AG04449 (cell line): ENCODE data around the gene EIF4G1.

ENCODE experiments used
- CTCF ChIA-PET: fragments of 350-600 bp; formaldehyde crosslinking; extraction: SDS; loops from one replicate; lab custom pipeline; 2021; ENCODE audit warnings: antibody characterized with exemption; lab: Yijun Ruan, JAX
- POLR2A ChIA-PET: fragments of 400-600, 350-600 bp; formaldehyde crosslinking; extraction: SDS; loops from one replicate; lab custom pipeline; 2020; ENCODE audit warnings: antibody characterized with exemption, inconsistent platforms; lab: Yijun Ruan, JAX
- DNase-seq: peaks from one replicate; pipeline ENCODE4 v3.0.0-alpha.2; 2010; ENCODE audit warnings: low read depth, low spot score
- H3K4me3 ChIP-seq: 2 replicates; pipeline ENCODE4 v1.5.1; 2011; ENCODE audit warnings: low read depth, mild to moderate bottlenecking, control low read depth, low read length
- CTCF ChIP-seq: IDR thresholded peaks from one replicate; pipeline ENCODE4 v1.5.1; 2011; ENCODE audit warnings: mild to moderate bottlenecking, moderate library complexity, low read length, control low read depth, inconsistent platforms; ENCODE audit not compliant: insufficient read depth; ENCODE audit errors: missing control alignments

The EIF4G1 gene

GRCh38 chr3:184349563-184350470 lies 35.4 kb downstream of the EIF4G1 start:
- no peak for DNase-seq
- H3K4me3 ChIP-seq = no peak overlapping the region
- POLR2A ChIA-PET = no interaction called here
- TF ChIP-seq CTCF = no peak
- CTCF ChIA-PET = interaction anchor here (1.6 to 2.6 kb wide), 5 partner anchors 10 to 194 kb away, joined by 3 to 20 read pairs (median 5); no protein-coding TSS in a partner anchor

DNA sequence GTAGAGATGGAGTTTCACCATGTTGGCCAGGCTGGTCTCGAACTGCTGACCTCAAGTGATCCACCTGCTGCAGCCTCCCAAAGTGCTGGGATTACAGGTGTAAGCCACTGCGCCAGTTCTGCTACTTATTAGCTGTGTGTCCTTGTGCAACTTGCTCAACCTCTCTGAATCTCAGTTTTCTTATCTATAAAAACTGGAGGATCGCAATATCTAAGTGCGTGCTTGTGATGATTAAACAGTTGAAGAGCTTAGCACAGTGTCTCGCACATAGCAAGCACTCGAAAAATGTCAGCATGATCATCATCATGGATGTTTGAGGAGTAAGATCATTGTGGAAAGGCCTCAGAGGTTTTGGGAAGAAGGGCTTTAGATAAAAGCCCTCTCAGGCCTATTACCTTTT lies 36.2 kb downstream of the EIF4G1 start:
- ChIA-PET POLR2A (no interaction called here), CTCF (interaction anchor here (1.0 to 3.1 kb wide), 5 partner anchors 10 to 191 kb away, joined by 3 to 18 read pairs (median 5); partner anchors contain the start of genes CLCN2, FAM131A and POLR2H)
- H3K4me3 ChIP-seq = no peak overlapping the region
- TF ChIP-seq CTCF = no peak
- DNase-seq = no peak

- no peak for DNase-seq
- no peak overlapping the region for H3K4me3 ChIP-seq
- CTCF ChIA-PET = interaction anchor here (0.7 to 3.1 kb wide), 7 partner anchors 9 to 190 kb away, joined by 3 to 18 read pairs (median 4); partner anchors contain the start of genes CLCN2, FAM131A and POLR2H
- TF ChIP-seq CTCF = no peak
- POLR2A ChIA-PET = interaction anchor here (1.9 kb wide), 1 partner anchor 11 kb away, joined by 5 read pairs; no protein-coding TSS in a partner anchor
Measured at GRCh38 chr3:184351511-184352148, 37.2 kb downstream of the EIF4G1 start.

- no peak for TF ChIP-seq CTCF
- no peak overlapping the region for H3K4me3 ChIP-seq
- CTCF ChIA-PET = interaction anchor here (0.7 to 4.5 kb wide), 11 partner anchors 9 to 191 kb away, joined by 3 to 46 read pairs (median 5); partner anchors contain the start of genes CLCN2, FAM131A and POLR2H
- POLR2A ChIA-PET = interaction anchor here (1.9 kb wide), 1 partner anchor 10 kb away, joined by 5 read pairs; no protein-coding TSS in a partner anchor
- DNase-seq = no peak
Measured at GRCh38 chr3:184352149-184352785, 37.9 kb downstream of the EIF4G1 start.

- POLR2A ChIA-PET = interaction anchor here (1.9 kb wide), 1 partner anchor 9 kb away, joined by 5 read pairs; no protein-coding TSS in a partner anchor
- no peak for DNase-seq
- H3K4me3 ChIP-seq = no peak overlapping the region
- no peak for TF ChIP-seq CTCF
- CTCF ChIA-PET = interaction anchor here (0.6 to 4.5 kb wide), 18 partner anchors 8 to 455 kb away, joined by 3 to 46 read pairs (median 5); partner anchors contain the start of genes CLCN2, EPHB3, FAM131A and POLR2H
Measured at GRCh38 chr3:184352897-184353545, 38.6 kb downstream of the EIF4G1 start.
